Measurements from ENCODE around the gene SNAPC2.

DNA sequence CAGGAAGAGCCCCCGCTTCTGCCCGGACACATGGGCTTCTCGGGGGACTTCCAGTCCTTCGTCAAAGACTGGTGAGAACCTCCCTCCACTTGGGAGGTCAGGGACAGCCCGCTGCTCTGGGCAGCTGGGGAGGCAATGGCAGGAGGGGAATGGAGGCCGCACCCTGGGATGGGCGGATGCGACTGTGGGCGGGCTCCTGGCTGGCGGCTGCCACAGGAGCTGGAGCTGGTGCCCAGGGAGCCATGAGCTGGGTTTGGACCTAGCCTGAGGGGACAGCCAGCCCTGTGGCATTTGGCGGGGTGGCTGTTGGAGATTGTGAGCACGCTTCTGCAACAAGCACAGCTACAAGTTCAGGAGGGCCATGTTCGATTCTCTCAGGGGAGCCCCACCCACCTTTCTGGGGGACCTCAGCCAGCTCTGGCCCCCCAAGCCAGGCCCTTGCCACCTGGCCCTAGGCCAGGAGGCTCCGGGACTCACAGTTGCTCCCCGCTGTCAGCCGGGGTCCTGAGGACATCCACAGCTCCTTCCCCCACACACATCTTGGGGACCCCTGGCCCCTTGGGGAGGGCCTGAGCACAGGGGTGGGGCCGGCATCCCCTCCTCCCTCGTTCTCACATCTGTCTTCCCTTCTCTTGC is 8.5 kb upstream of the SNAPC2 start:
- TF ChIP-seq CTCF (IDR thresholded peaks at IDR 0.05; ENCODE audit: low read length): no peak
- no peak for TF ChIP-seq EZH2 (IDR thresholded peaks at IDR 0.05; ENCODE audit: borderline replicate concordance, low read length)
